Left forelimb (tissue), 1 donor: ENCODE data around the gene IGLL5.

Experiments used
- DNase-seq: peaks from one replicate; pipeline ENCODE4 v3.0.0-alpha.2; 2018; ENCODE audit warnings: low spot score

The IGLL5 gene

GRCh38 chr22:22863001-22863400 lies 24.6 kb upstream of the IGLL5 start:
- DNase-seq: no peak

GRCh38 chr22:22865311-22866072 lies 22.1 kb upstream of the IGLL5 start:
- no peak for DNase-seq

GRCh38 chr22:22866381-22867111 lies 21.1 kb upstream of the IGLL5 start:
- DNase-seq: no peak

GRCh38 chr22:22867996-22868715 lies 19.5 kb upstream of the IGLL5 start:
- no peak for DNase-seq

GRCh38 chr22:22870577-22871404 lies 16.8 kb upstream of the IGLL5 start:
- DNase-seq: no peak

GRCh38 chr22:22871536-22872278 lies 15.9 kb upstream of the IGLL5 start:
- no peak for DNase-seq

GRCh38 chr22:22872722-22873708 lies 14.6 kb upstream of the IGLL5 start:
- no peak for DNase-seq

GRCh38 chr22:22877523-22878210 lies 9.9 kb upstream of the IGLL5 start:
- no peak for DNase-seq

- DNase-seq: no peak
Observed at GRCh38 chr22:22878211-22878570, 9.4 kb upstream of the IGLL5 start.

GRCh38 chr22:22878801-22879674 lies 8.6 kb upstream of the IGLL5 start:
- DNase-seq: no peak

GRCh38 chr22:22879675-22880155 lies 7.9 kb upstream of the IGLL5 start:
- no peak for DNase-seq

GRCh38 chr22:22880645-22881044 lies 7.0 kb upstream of the IGLL5 start:
- DNase-seq: no peak

GRCh38 chr22:22881116-22882000 lies 6.3 kb upstream of the IGLL5 start:
- no peak for DNase-seq

GRCh38 chr22:22882033-22882717 lies 5.4 kb upstream of the IGLL5 start:
- DNase-seq: no peak

- DNase-seq: no peak
Observed at GRCh38 chr22:22883090-22883727, 4.4 kb upstream of the IGLL5 start.
